ENCODE measurements around the gene COX4I1.

COX4I1 gene

GRCh38 chr16:85844169-85844481, 44.6 kb downstream of the COX4I1 start:
- DNase-seq = no peak

GRCh38 chr16:85844786-85845185, 45.3 kb downstream of the COX4I1 start:
- no peak for DNase-seq

DNA sequence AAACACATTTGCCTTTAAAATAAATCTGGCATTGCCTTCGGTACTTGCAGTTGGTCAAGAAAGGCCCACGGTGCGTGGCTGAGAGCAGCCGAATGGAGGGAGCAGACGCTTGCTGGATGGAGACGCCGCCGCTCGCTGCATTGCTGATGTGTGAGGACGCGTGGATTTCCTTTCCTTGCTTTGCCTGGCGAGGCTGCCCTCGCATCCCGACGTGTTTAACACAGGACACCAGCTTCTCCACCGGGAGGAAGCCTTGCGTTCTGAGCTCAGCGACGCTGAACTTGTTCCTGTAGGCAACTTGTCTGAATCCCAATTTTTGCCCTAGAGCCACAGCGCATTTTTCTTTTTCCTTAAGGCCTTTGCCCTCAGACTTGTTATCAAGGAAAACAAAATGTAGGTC, 45.8 kb downstream of the COX4I1 start:
- DNase-seq = no peak

DNA sequence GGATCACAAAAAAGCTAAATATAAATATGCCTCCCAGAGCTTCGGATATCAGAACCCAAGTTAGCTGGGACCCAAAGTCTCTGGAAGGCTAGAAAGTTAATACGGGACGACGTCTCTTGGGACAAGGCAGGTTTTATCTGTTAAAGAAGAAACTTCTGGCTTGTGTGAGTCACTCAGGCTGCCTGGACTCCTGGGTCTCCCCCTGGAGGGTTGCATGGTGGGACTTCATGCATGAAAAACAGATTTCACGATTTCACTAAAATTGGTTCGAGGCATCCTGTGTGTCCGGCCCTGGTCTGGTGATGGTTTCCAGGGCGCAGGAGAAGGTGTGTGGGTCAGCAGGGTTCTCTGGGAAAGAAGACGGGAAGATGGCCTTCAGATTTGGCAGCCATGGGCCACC, 47.0 kb downstream of the COX4I1 start:
- DNase-seq = no peak

GRCh38 chr16:85847036-85847435, 47.5 kb downstream of the COX4I1 start:
- DNase-seq = no peak

- DNase-seq = no peak
Observed at GRCh38 chr16:85847681-85848601, 48.4 kb downstream of the COX4I1 start.

DNA sequence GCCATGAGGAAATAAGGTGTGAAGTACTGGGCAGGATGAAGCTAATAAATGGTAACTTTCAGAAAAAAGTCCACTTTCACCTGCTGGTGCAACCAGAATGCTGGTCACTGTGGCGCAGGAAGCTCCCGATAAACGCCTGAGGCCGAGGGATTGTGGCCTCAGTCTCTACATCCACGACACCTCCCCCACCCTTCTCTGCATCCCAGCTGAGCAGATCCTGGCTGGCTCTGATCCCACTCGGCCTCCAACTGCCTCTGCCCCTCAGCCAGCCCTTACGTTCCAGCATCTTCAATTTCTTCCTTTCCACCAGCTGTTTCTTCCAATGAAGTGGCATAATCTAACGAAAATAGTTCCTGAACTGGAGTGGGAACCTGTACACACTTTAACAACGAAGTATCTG, 49.5 kb downstream of the COX4I1 start:
- no peak for DNase-seq

- no peak for DNase-seq
Observed at GRCh38 chr16:85849388-85849787, 49.9 kb downstream of the COX4I1 start.

GRCh38 chr16:85850344-85850880, 50.9 kb downstream of the COX4I1 start:
- DNase-seq = no peak

GRCh38 chr16:85851034-85851785, 51.7 kb downstream of the COX4I1 start:
- no peak for DNase-seq

GRCh38 chr16:85853547-85854545, 54.4 kb downstream of the COX4I1 start:
- no peak for DNase-seq

DNA sequence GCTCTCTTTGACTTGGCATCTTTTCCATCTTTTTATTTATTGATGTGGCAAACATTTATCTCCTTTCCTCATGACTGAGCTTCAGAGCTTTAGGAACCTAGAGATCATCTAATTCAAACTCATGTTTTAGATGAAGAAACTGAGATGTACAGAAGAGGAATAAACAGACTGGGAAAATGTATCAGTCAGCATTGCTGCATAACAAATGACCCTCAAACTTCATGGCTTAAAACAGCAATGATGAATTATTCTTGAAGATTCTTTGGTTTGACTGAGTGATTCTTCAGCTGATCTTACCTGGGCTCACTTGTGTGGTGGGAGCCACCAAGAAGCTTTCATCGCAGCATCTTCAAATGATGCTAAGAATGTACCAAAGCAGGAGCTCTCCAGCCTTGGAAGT, 55.4 kb downstream of the COX4I1 start:
- no peak for DNase-seq

DNA sequence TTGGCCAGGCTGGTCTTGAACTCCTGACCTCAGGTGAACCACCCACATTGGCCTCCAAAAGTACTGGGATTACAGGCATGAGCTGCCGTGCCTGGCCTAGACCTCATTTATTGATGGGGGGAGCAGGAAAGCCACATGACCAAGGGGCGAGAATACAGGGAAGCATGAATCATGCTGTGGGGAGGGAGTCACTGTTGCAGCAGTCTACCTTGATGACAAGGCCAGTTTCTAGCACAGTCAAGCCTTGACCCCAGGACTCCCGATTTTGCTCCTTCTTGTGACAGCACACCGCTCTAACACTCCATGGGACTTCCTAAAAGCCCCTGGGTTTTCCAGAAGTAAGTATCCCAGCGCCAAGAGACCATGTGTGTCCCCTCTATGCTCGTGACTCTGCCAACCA, 56.6 kb downstream of the COX4I1 start:
- DNase-seq = no peak

DNA sequence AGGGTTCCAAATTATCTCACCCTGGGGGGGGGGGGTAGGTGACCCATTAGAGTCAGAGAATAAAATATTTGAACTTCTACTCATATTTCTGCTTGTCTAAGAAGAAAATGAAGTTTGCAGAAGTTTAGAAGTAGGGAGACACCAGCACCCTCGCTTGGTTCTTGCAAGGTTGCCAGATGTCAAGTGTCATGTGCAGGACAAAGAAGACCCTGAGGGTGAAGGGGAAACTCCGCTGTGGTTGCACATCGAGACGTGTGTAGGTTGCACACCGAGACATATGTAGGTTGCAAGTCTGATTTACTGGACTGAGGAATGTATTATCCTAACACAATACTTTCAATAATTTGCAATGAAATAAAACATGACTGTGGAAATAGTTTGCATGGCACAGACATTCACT, 57.1 kb downstream of the COX4I1 start:
- DNase-seq = no peak
